ENCODE measurements around the gene CHD3. TPM values are rescaled to one million over a fixed set of nuclear protein-coding genes. Genes with fewer than 3 reads are reported as not detected.

CHD3 gene
- total RNA-seq, 1 donor from 2014 or later: 78.9 TPM

Small RNA genes lying within 50 kb of the gene (small RNA-seq; reads per million reads assigned to genes)
- 1.5 reads per million, percentile 88 among the genes with 10 or more reads in this experiment for gene SCARNA21 (ENCODE audit: low replicate concordance)

Other genes starting within 250 kb of the CHD3 start
- gene ATP1B2, start 237.9 kb upstream of the CHD3 start, total RNA-seq: 0.92 TPM
- gene TP53, start 201.3 kb upstream of the CHD3 start, total RNA-seq: 23.6 TPM
- gene WRAP53, start 200.3 kb upstream of the CHD3 start, total RNA-seq: 5.2 TPM
- 2.3 TPM for gene EFNB3, start 183.6 kb upstream of the CHD3 start, total RNA-seq
- 0.31 TPM for gene DNAH2, start 171.0 kb upstream of the CHD3 start, total RNA-seq
- 8.4 TPM for gene KDM6B, start 54.6 kb upstream of the CHD3 start, total RNA-seq
- 4.5 TPM for gene TMEM88, start 33.7 kb upstream of the CHD3 start, total RNA-seq
- gene NAA38, start 31.2 kb upstream of the CHD3 start, total RNA-seq: 64.7 TPM
- 12.8 TPM for gene CYB5D1, start 30.8 kb upstream of the CHD3 start, total RNA-seq
- 12.5 TPM for gene RNF227, start 27.5 kb downstream of the CHD3 start, total RNA-seq
- gene KCNAB3, start 41.1 kb downstream of the CHD3 start, total RNA-seq: 0.82 TPM
- 21.7 TPM for gene TRAPPC1, start 43.2 kb downstream of the CHD3 start, total RNA-seq
- gene CNTROB, start 43.4 kb downstream of the CHD3 start, total RNA-seq: 18.2 TPM
- not detected for gene GUCY2D, start 113.8 kb downstream of the CHD3 start, total RNA-seq
- gene ALOX15B, start 150.3 kb downstream of the CHD3 start, total RNA-seq: 2.2 TPM
- 0.72 TPM for gene ALOX12B, start 198.9 kb downstream of the CHD3 start, total RNA-seq
- gene ALOXE3, start 229.7 kb downstream of the CHD3 start, total RNA-seq: not detected
- gene HES7, start 235.3 kb downstream of the CHD3 start, total RNA-seq: not detected